ENCODE results near the gene RAB11FIP2.

The RAB11FIP2 gene

DNA sequence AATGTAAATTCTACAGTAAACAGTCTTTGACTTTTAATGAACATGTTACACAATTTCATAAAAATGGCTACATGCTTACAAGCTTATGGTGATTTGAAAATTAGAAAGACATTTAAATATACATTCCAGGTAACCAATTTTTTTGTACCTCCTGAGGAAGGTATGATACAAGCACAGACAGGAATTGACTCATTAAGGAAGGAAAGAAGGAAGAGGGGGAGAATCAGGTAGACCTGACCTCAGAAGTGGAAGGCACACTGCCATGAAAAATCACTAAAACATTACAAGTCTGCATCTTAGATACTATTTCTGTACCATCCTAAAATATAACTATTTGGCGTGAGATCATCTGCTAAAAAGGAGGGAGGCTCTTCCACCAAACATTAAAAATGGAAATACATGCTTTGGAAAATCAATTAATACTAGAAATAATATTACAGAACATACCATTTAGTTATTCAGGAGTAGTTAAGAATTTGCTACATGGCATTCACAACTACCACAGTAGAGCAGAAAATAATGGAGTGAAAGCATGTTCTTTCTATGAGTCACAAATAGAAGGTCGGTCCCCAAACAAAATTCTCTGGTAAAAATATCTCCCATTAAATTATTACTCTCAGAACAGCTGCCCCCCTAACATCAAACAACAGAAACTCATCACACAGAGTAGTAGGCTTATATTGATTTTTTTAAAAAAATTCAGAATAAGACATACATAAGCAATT, 15.2 kb downstream of the RAB11FIP2 start:
- no peak for TF ChIP-seq FOXP2 (optimal IDR thresholded peaks at IDR 0.05; ENCODE audit: borderline replicate concordance, extremely low read depth, extremely low read length, insufficient read depth)
- TF ChIP-seq TAF1 (IDR thresholded peaks at IDR 0.05; ENCODE audit: borderline replicate concordance, insufficient read depth, low read length), result no peak
- TF ChIP-seq, protein P1, sequence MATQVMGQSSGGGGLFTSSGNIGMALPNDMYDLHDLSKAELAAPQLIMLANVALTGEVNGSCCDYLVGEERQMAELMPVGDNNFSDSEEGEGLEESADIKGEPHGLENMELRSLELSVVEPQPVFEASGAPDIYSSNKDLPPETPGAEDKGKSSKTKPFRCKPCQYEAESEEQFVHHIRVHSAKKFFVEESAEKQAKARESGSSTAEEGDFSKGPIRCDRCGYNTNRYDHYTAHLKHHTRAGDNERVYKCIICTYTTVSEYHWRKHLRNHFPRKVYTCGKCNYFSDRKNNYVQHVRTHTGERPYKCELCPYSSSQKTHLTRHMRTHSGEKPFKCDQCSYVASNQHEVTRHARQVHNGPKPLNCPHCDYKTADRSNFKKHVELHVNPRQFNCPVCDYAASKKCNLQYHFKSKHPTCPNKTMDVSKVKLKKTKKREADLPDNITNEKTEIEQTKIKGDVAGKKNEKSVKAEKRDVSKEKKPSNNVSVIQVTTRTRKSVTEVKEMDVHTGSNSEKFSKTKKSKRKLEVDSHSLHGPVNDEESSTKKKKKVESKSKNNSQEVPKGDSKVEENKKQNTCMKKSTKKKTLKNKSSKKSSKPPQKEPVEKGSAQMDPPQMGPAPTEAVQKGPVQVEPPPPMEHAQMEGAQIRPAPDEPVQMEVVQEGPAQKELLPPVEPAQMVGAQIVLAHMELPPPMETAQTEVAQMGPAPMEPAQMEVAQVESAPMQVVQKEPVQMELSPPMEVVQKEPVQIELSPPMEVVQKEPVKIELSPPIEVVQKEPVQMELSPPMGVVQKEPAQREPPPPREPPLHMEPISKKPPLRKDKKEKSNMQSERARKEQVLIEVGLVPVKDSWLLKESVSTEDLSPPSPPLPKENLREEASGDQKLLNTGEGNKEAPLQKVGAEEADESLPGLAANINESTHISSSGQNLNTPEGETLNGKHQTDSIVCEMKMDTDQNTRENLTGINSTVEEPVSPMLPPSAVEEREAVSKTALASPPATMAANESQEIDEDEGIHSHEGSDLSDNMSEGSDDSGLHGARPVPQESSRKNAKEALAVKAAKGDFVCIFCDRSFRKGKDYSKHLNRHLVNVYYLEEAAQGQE (IDR thresholded peaks at IDR 0.05; ENCODE audit: insufficient read depth in 1 of 2, low read depth in 2 of 2, low read length in 2 of 2), result no peak
- no peak for TF ChIP-seq POLR2AphosphoS5 (IDR thresholded peaks at IDR 0.05; ENCODE audit: low read depth, low read length)
- TF ChIP-seq SIN3A (IDR thresholded peaks at IDR 0.05; ENCODE audit: borderline replicate concordance, insufficient read depth, low read length), result no peak

DNA sequence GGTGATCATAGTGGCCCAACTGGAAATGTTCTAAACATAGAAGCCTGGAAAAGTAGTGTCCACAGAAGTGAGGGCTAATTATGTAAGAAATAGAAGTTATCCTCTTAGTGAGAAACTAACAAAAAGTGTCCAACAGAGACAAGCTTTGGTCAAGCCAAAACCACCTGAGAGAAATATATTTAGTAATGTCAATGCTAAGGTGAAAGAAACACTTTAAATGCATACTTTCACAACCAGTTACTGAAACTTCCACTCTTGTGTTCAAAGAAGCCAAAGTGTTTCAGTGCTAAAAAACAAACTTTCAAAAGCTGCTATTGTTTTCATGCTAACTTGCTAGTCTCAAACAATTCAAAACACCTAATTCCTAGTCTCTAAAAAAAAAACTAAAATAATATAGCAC, 18.1 kb downstream of the RAB11FIP2 start:
- TF ChIP-seq SIN3A (IDR thresholded peaks at IDR 0.05; ENCODE audit: borderline replicate concordance, insufficient read depth, low read length) (no peak), POLR2AphosphoS5 (IDR thresholded peaks at IDR 0.05; ENCODE audit: low read depth, low read length) (no peak), TAF1 (IDR thresholded peaks at IDR 0.05; ENCODE audit: borderline replicate concordance, insufficient read depth, low read length) (no peak), FOXP2 (optimal IDR thresholded peaks at IDR 0.05; ENCODE audit: borderline replicate concordance, extremely low read depth, extremely low read length, insufficient read depth) (no peak)
- TF ChIP-seq, protein P1 (IDR thresholded peaks at IDR 0.05; ENCODE audit: insufficient read depth in 1 of 2, low read depth in 2 of 2, low read length in 2 of 2), result no peak

DNA sequence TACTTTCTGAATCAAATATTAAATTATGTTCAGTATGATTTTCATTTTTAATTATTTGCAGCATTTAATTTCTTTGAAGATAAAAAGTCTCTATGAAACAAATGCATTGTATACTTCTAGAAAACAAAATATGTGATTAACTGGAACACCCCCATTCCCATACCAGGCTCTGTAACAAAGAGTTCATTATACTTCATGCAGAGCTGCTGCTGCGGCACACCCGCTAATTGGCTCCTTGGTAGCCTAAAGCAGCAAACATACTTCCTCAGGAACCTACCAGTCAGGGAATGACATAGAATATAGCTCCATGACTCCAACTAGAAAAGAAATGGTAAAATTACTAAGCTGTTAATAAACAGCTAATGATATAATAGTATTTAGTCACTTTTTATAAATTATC, 19.3 kb downstream of the RAB11FIP2 start:
- no peak for TF ChIP-seq FOXP2 (optimal IDR thresholded peaks at IDR 0.05; ENCODE audit: borderline replicate concordance, extremely low read depth, extremely low read length, insufficient read depth)
- no peak for TF ChIP-seq SIN3A (IDR thresholded peaks at IDR 0.05; ENCODE audit: borderline replicate concordance, insufficient read depth, low read length)
- TF ChIP-seq POLR2AphosphoS5 (IDR thresholded peaks at IDR 0.05; ENCODE audit: low read depth, low read length), result no peak
- TF ChIP-seq, protein P1 (IDR thresholded peaks at IDR 0.05; ENCODE audit: insufficient read depth in 1 of 2, low read depth in 2 of 2, low read length in 2 of 2), result no peak

DNA sequence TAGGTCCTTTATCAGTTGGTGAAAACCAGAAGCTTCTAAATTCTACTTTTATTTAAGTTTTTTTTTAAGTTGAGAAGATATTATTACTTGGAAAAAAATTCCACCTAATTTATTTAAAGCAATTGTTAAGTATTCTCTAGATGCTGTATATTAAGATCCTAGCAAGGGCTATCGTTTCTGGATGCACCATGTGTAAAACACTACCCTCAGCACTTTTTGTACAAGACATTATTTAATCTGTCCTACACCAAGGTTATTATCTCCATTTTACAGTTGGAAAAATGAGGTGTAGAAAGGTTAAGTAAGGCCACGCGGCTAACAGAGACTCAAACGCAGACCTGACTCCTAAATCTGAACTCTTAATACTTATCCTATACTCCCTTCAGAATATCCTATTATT, 19.8 kb downstream of the RAB11FIP2 start:
- TF ChIP-seq, protein P1 (IDR thresholded peaks at IDR 0.05; ENCODE audit: insufficient read depth in 1 of 2, low read depth in 2 of 2, low read length in 2 of 2), result no peak
- no peak for TF ChIP-seq FOXP2 (optimal IDR thresholded peaks at IDR 0.05; ENCODE audit: borderline replicate concordance, extremely low read depth, extremely low read length, insufficient read depth)
- TF ChIP-seq POLR2AphosphoS5 (IDR thresholded peaks at IDR 0.05; ENCODE audit: low read depth, low read length), result no peak
- TF ChIP-seq TAF1 (IDR thresholded peaks at IDR 0.05; ENCODE audit: borderline replicate concordance, insufficient read depth, low read length), result no peak
- TF ChIP-seq SIN3A (IDR thresholded peaks at IDR 0.05; ENCODE audit: borderline replicate concordance, insufficient read depth, low read length), result no peak
